SK-N-DZ (cell line): Measurements from ENCODE around the gene MOGAT2.

ENCODE experiments used
- DNase-seq: peaks from one replicate; pipeline ENCODE4 v3.0.0-alpha.2; 2015; ENCODE audit warnings: low spot score
- small RNA-seq, 2 experiments: library from RNA; depleted of rRNA; stranded (forward); fragments of <200 nt; gene quantifications; one replicate each; pipeline ENCODE3, GENCODE V24; 2014

The MOGAT2 gene

GRCh38 chr11:75779960-75780359, 62.3 kb downstream of the MOGAT2 start:
- DNase-seq: no peak

- DNase-seq: no peak
Measured at GRCh38 chr11:75780888-75781287, 63.2 kb downstream of the MOGAT2 start.

GRCh38 chr11:75781296-75781695, 63.7 kb downstream of the MOGAT2 start:
- DNase-seq: no peak

- no peak for DNase-seq
Measured at GRCh38 chr11:75781831-75782230, 64.2 kb downstream of the MOGAT2 start.

Small RNA genes within 50 kb of the gene (small RNA-seq; reads per million reads assigned to genes)
- gene RN7SL786P: 0 reads per million in 2 experiments
